DOHH2 (cell line): ENCODE measurements around the gene TRMT112.

Experiments used
- CTCF ChIP-seq: fragments of 200-600 bp; sonication (generic); IDR thresholded peaks from one replicate; pipeline ENCODE4 v1.5.1; 2014; ENCODE audit warnings: antibody characterized with exemption, mild to moderate bottlenecking, low read depth, low read length; ENCODE audit not compliant: poor library complexity, severe bottlenecking
- EZH2phosphoT487 ChIP-seq: fragments of 200-600 bp; sonication (generic); IDR thresholded peaks from 2 replicates; pipeline ENCODE4 v1.6.1; 2017; ENCODE audit warnings: borderline replicate concordance, mild to moderate bottlenecking, antibody characterized with exemption, low read length, moderate library complexity, mixed read lengths

- TF ChIP-seq CTCF, result no peak
- TF ChIP-seq EZH2phosphoT487, result no peak
These were observed 29.5 kb downstream of the TRMT112 start for GRCh38 chr11:64287676-64288352.
